OCI-LY7 (cell line): ENCODE results near the gene CNTNAP4. TPM values are rescaled to one million over a fixed set of nuclear protein-coding genes. Genes with fewer than 3 reads are reported as not detected.

Experiments used
- BruUV-seq: library from RNA; stranded (reverse); fragments of 400-500 nt; replicated peaks from 2 replicates; lab custom pipeline; 2021; lab: Mats Ljungman, UMichigan
- CTCF ChIA-PET: fragments of 300-600 bp; sonication (Branson Sonifier 250); formaldehyde crosslinking; loops from one replicate; lab custom pipeline; 2022; ENCODE audit warnings: antibody characterized with exemption; ENCODE audit not compliant: unreplicated experiment; lab: Charles Lee
- POLR2A ChIA-PET: fragments of 300-600 bp; sonication (Branson Sonifier 250); formaldehyde crosslinking; loops from one replicate; lab custom pipeline; 2022; ENCODE audit warnings: antibody characterized with exemption; lab: Charles Lee
- DNase-seq: peaks from one replicate; pipeline ENCODE4 v3.0.0-alpha.2; 2015; ENCODE audit warnings: low spot score
- H2AFZ ChIP-seq: fragments of 200-600 bp; sonication (generic), shearing (Covaris generic); 2 replicates; pipeline ENCODE4 v1.6.1; 2014; ENCODE audit warnings: mild to moderate bottlenecking, antibody characterized with exemption, low read length, moderate library complexity
- H3K27ac ChIP-seq: fragments of 200-600 bp; sonication (generic); 2 replicates; pipeline ENCODE4 v1.5.1; 2014; ENCODE audit warnings: mixed run types, low read depth, mild to moderate bottlenecking, moderate library complexity, low read length, inconsistent platforms; ENCODE audit not compliant: poor library complexity, severe bottlenecking
- H3K36me3 ChIP-seq: fragments of 200-600 bp; sonication (generic); 2 replicates; pipeline ENCODE4 v1.6.1; 2014; ENCODE audit warnings: mild to moderate bottlenecking, antibody characterized with exemption, low read length, moderate library complexity, mixed read lengths; ENCODE audit not compliant: insufficient read depth
- H3K4me1 ChIP-seq: fragments of 200-600 bp; sonication (generic); 2 replicates; pipeline ENCODE4 v1.5.1; 2014; ENCODE audit warnings: mild to moderate bottlenecking, low read length; ENCODE audit not compliant: insufficient read depth, poor library complexity, severe bottlenecking
- H3K4me2 ChIP-seq: fragments of 200-600 bp; sonication (generic); 2 replicates; pipeline ENCODE4 v1.6.1; 2014; ENCODE audit warnings: mild to moderate bottlenecking, low read length
- H3K4me3 ChIP-seq: fragments of 200-600 bp; sonication (generic); 2 replicates; pipeline ENCODE4 v1.5.1; 2014; ENCODE audit warnings: mild to moderate bottlenecking, low read depth, low read length; ENCODE audit not compliant: poor library complexity, severe bottlenecking
- H3K79me2 ChIP-seq: fragments of 200-600 bp; sonication (generic); 2 replicates; pipeline ENCODE4 v1.6.1; 2016; ENCODE audit warnings: low read depth, mild to moderate bottlenecking, low read length, moderate library complexity, mixed read lengths; ENCODE audit not compliant: insufficient read depth
- H3K9me2 ChIP-seq: fragments of 200-600 bp; sonication (generic); 2 replicates; pipeline ENCODE4 v1.6.1; 2016; ENCODE audit warnings: mild to moderate bottlenecking, low read length, mixed read lengths; ENCODE audit not compliant: insufficient read depth
- H3K9me3 ChIP-seq: fragments of 200-600 bp; sonication (generic); 2 replicates; pipeline ENCODE4 v1.6.1; 2014; ENCODE audit warnings: mild to moderate bottlenecking, mixed run types, low read length, mixed read lengths
- H4K20me1 ChIP-seq: fragments of 200-600 bp; sonication (generic); 2 replicates; pipeline ENCODE4 v1.6.1; 2014; ENCODE audit warnings: mild to moderate bottlenecking, antibody characterized with exemption, low read length, moderate library complexity, mixed read lengths; ENCODE audit not compliant: insufficient read depth
- CTCF ChIP-seq: fragments of 200-600 bp; sonication (generic); conservative IDR thresholded peaks from 2 replicates; pipeline ENCODE4 v1.5.1; 2014; ENCODE audit warnings: mild to moderate bottlenecking, antibody characterized with exemption, low read length, moderate library complexity, mixed read lengths
- EZH2phosphoT487 ChIP-seq: fragments of 200-600 bp; sonication (generic); IDR thresholded peaks from 2 replicates; pipeline ENCODE4 v1.6.1; 2018; ENCODE audit warnings: low read depth, borderline replicate concordance, mild to moderate bottlenecking, mixed run types, antibody characterized with exemption, low read length, moderate library complexity, mixed read lengths
- intact Hi-C: fragments of 100-400 bp; cut with micrococcal nuclease; formaldehyde crosslinking; loops from one replicate; pipeline ENCODE4 v1.10.0; 2022; ENCODE audit not compliant: unreplicated experiment
- total RNA-seq, 2 experiments: library from RNA; depleted of rRNA in 1 of 2; stranded (reverse); fragments of >200 nt in 1 of 2; shearing (Covaris generic) in 1 of 2; gene quantifications; 2 replicates each; pipeline ENCODE4 v1.2.3, GENCODE V29; 2014 to 2022

Gene CNTNAP4
- total RNA-seq, 2 experiments from 2014 or later: not detected

GRCh38 chr16:76573281-76573680, 296.1 kb downstream of the CNTNAP4 start:
- BruUV-seq: no TSS peak
- no peak for DNase-seq
- Histone ChIP-seq H3K79me2 (no peaks in the 10 kb centered on the region), H3K4me1 (no peaks in the 10 kb centered on the region), H3K4me2 (no peak overlapping the region), H2AFZ (no peak overlapping the region), H4K20me1 (no peaks in the 10 kb centered on the region), H3K9me2 (no peaks in the 10 kb centered on the region), H3K27ac (no peak overlapping the region), H3K9me3 (no peaks in the 10 kb centered on the region), H3K36me3 (no peaks in the 10 kb centered on the region), H3K4me3 (no peak overlapping the region)
- ChIA-PET POLR2A (no interaction called here), CTCF (no interaction called here)
- intact Hi-C loops: no loop called here
- no peak for TF ChIP-seq CTCF
- TF ChIP-seq EZH2phosphoT487: no peak

- no peak overlapping the region for H3K4me3 ChIP-seq
- no peak overlapping the region for H3K4me2 ChIP-seq
- no peak for TF ChIP-seq CTCF
- H3K27ac ChIP-seq: no peak overlapping the region
- intact Hi-C loops: no loop called here
- no peaks in the 10 kb centered on the region for H4K20me1 ChIP-seq
- CTCF ChIA-PET: no interaction called here
- no peak for DNase-seq
- H3K9me2 ChIP-seq: no peaks in the 10 kb centered on the region
- H3K4me1 ChIP-seq: no peaks in the 10 kb centered on the region
- POLR2A ChIA-PET: no interaction called here
- no peaks in the 10 kb centered on the region for H3K9me3 ChIP-seq
- BruUV-seq: no TSS peak
- H2AFZ ChIP-seq: no peak overlapping the region
- H3K36me3 ChIP-seq: no peaks in the 10 kb centered on the region
- H3K79me2 ChIP-seq: no peaks in the 10 kb centered on the region
Measured at GRCh38 chr16:76574651-76575050, 297.4 kb downstream of the CNTNAP4 start.

- Histone ChIP-seq H4K20me1 (no peaks in the 10 kb centered on the region), H3K79me2 (no peaks in the 10 kb centered on the region), H2AFZ (no peak overlapping the region), H3K36me3 (no peaks in the 10 kb centered on the region), H3K9me2 (no peaks in the 10 kb centered on the region), H3K4me2 (no peak overlapping the region), H3K27ac (no peak overlapping the region), H3K9me3 (no peaks in the 10 kb centered on the region), H3K4me1 (no peaks in the 10 kb centered on the region), H3K4me3 (no peak overlapping the region)
- intact Hi-C loops: no loop called here
- ChIA-PET POLR2A (interaction anchor here (0.7 kb wide), 1 partner anchor 620 kb away, joined by 3 read pairs; no protein-coding TSS in a partner anchor), CTCF (no interaction called here)
- BruUV-seq: no TSS peak
- no peak for TF ChIP-seq CTCF
- no peak for DNase-seq
Measured at GRCh38 chr16:76576526-76576925, 299.3 kb downstream of the CNTNAP4 start.
